Keratinocyte (primary cell): Measurements from ENCODE around the gene DOCK1. TPM values are rescaled to one million over a fixed set of nuclear protein-coding genes. Genes with fewer than 3 reads are reported as not detected.

Experiments
- DNase-seq: peaks from one replicate; pipeline ENCODE4 v3.0.0-alpha.2; 2011; ENCODE audit warnings: low read depth, missing footprints, low spot score
- FAIRE-seq: peaks from 2 replicates; lab custom pipeline; 2011; peaks lifted over from hg19 to GRCh38; lab: Jason Lieb, UNC
- H2AFZ ChIP-seq: 2 replicates; pipeline ENCODE4 v1.6.0; 2012; ENCODE audit warnings: low read length, control low read depth, inconsistent platforms; ENCODE audit not compliant: control insufficient read depth
- H3K27ac ChIP-seq: 2 replicates; pipeline ENCODE4 v1.5.1; 2011; ENCODE audit warnings: low read length; ENCODE audit not compliant: control insufficient read depth, insufficient read depth
- H3K27me3 ChIP-seq: 3 replicates; pipeline ENCODE4 v1.6.0; 2011; ENCODE audit warnings: low read length; ENCODE audit not compliant: control insufficient read depth, insufficient read depth; ENCODE audit errors: extremely low read depth
- H3K36me3 ChIP-seq, 2 experiments: 2 replicates in 1 of 2; 3 replicates in 1 of 2; pipeline ENCODE4 v1.5.1; 2011; ENCODE audit warnings: low read length in 2 of 2, mild to moderate bottlenecking in 1 of 2; ENCODE audit not compliant: control insufficient read depth in 2 of 2, insufficient read depth in 2 of 2; ENCODE audit errors: extremely low read depth in 1 of 2
- H3K4me1 ChIP-seq: 3 replicates; pipeline ENCODE4 v1.5.1; 2011; ENCODE audit warnings: low read length; ENCODE audit not compliant: control insufficient read depth, insufficient read depth; ENCODE audit errors: extremely low read depth
- H3K4me2 ChIP-seq: 3 replicates; pipeline ENCODE4 v1.6.0; 2011; ENCODE audit warnings: low read depth, low read length; ENCODE audit not compliant: control insufficient read depth, insufficient read depth; ENCODE audit errors: extremely low read depth
- H3K4me3 ChIP-seq, 3 experiments: fragments of 200-600 bp in 1 of 3; sonication (generic) in 1 of 3; 2 replicates in 2 of 3; 3 replicates in 1 of 3; pipeline ENCODE4 v1.5.1; 2011 to 2016; ENCODE audit warnings: low read length in 3 of 3, mild to moderate bottlenecking in 3 of 3, control low read depth in 2 of 3, inconsistent platforms in 1 of 3, low read depth in 1 of 3, mixed read lengths in 1 of 3, mixed run types in 1 of 3, moderate library complexity in 1 of 3; ENCODE audit not compliant: control insufficient read depth in 2 of 3, insufficient read depth in 2 of 3; ENCODE audit errors: extremely low read depth in 1 of 3
- H3K79me2 ChIP-seq: 2 replicates; pipeline ENCODE4 v1.6.0; 2012; ENCODE audit warnings: low read length; ENCODE audit not compliant: control insufficient read depth, insufficient read depth
- H3K9ac ChIP-seq: 3 replicates; pipeline ENCODE4 v1.6.0; 2011; ENCODE audit warnings: low read length; ENCODE audit not compliant: control insufficient read depth, insufficient read depth; ENCODE audit errors: extremely low read depth
- H3K9me1 ChIP-seq: 3 replicates; pipeline ENCODE4 v1.6.0; 2011; ENCODE audit warnings: low read length; ENCODE audit not compliant: control insufficient read depth, insufficient read depth; ENCODE audit errors: extremely low read depth
- H3K9me3 ChIP-seq: 2 replicates; pipeline ENCODE4 v1.5.1; 2012; ENCODE audit warnings: low read depth, low read length; ENCODE audit not compliant: control insufficient read depth
- H4K20me1 ChIP-seq: 3 replicates; pipeline ENCODE4 v1.6.0; 2011; ENCODE audit warnings: low read length; ENCODE audit not compliant: control insufficient read depth, insufficient read depth; ENCODE audit errors: extremely low read depth
- EZH2 ChIP-seq: IDR thresholded peaks from one replicate; pipeline ENCODE4 v1.6.1; 2012; ENCODE audit warnings: inconsistent platforms, mild to moderate bottlenecking, low read length, moderate library complexity
- dilution Hi-C: fragments of 300-500 bp; cut with MboI; formaldehyde crosslinking; loops from one replicate; pipeline ENCODE4 v1.7.0; 2020; ENCODE audit warnings: low sequenced_read_pairs; ENCODE audit not compliant: extremely low pct_ligation_motif_present
- polyA plus RNA-seq, 5 experiments: library from polyadenylated mRNA; depleted of rRNA in 3 of 5; stranded (reverse) in 3 of 5; stranded (forward) in 1 of 5; unstranded in 1 of 5; fragments of >200 nt; gene quantifications; 1 replicate in 1 of 5; 2 replicates in 3 of 5; 3 replicates in 1 of 5; pipeline versions ENCODE4 v1.2.1 to v1.2.3, GENCODE V29; 2011 to 2012; ENCODE audit warnings: missing spikeins in 2 of 5, low read depth in 1 of 5, low replicate concordance in 1 of 5
- TF ChIP-seq, protein P1 (sequence below), 3 experiments: IDR thresholded peaks in 1 of 3; conservative IDR thresholded peaks in 1 of 3; optimal IDR thresholded peaks in 1 of 3; 2 replicates in 2 of 3; 3 replicates in 1 of 3; pipeline versions ENCODE3 to v1.5.1; 2011; ENCODE audit warnings: low read length in 3 of 3, mild to moderate bottlenecking in 3 of 3, moderate library complexity in 2 of 3, control low read depth in 1 of 3, inconsistent platforms in 1 of 3; ENCODE audit not compliant: insufficient read depth in 2 of 3; ENCODE audit errors: extremely low read depth in 1 of 3

The DOCK1 gene
- polyA plus RNA-seq, 1 donor (not counting 4 experiments of a cell fraction or from before 2014, with no cell fraction given): 15.7 TPM

DNA sequence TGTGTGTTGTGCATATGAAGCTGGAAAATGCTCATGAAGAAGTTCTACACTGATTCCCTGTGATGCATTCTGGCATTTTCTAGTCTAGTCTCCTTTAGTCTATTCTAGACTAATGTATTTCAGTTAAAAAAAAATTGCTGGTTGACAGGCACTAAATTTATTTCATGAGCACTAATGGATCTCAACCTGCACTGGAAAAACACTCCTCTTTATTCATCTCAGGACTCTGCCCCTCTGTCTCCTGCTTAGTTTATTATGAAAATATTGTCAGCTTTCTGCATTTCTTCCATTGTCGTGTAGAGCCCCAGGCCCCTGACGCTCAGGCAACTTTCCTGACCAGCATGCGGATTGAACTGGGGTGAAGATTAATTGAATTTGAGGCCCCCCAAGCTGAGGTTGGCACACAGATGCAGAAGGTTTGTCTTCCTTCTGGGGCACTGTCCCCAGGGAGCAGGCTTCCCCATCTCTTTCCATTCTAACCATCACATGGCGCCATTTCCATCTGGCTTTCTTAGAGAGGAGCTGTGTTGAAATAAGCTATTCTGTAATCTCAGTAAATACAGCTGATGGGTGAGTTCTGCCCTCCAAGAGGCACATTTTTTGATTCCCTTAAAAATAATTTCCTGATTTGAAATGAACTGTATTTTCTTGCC, 162.4 kb downstream of the DOCK1 start:
- no peaks in the 10 kb centered on the region for H3K79me2 ChIP-seq
- H4K20me1 ChIP-seq: no peaks in the 10 kb centered on the region
- dilution Hi-C loops: no loop called here
- no peak overlapping the region for H3K4me2 ChIP-seq
- no peaks in the 10 kb centered on the region for H3K4me1 ChIP-seq
- H3K9ac ChIP-seq: no peak overlapping the region
- no peaks in the 10 kb centered on the region for H3K9me3 ChIP-seq
- no peak overlapping the region for H3K4me3 ChIP-seq
- no peak overlapping the region for H2AFZ ChIP-seq
- FAIRE-seq (no peak), DNase-seq (no peak)
- H3K9me1 ChIP-seq: no peaks in the 10 kb centered on the region
- H3K27ac ChIP-seq: no peak overlapping the region
- TF ChIP-seq, protein P1, sequence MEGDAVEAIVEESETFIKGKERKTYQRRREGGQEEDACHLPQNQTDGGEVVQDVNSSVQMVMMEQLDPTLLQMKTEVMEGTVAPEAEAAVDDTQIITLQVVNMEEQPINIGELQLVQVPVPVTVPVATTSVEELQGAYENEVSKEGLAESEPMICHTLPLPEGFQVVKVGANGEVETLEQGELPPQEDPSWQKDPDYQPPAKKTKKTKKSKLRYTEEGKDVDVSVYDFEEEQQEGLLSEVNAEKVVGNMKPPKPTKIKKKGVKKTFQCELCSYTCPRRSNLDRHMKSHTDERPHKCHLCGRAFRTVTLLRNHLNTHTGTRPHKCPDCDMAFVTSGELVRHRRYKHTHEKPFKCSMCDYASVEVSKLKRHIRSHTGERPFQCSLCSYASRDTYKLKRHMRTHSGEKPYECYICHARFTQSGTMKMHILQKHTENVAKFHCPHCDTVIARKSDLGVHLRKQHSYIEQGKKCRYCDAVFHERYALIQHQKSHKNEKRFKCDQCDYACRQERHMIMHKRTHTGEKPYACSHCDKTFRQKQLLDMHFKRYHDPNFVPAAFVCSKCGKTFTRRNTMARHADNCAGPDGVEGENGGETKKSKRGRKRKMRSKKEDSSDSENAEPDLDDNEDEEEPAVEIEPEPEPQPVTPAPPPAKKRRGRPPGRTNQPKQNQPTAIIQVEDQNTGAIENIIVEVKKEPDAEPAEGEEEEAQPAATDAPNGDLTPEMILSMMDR (optimal IDR thresholded peaks at IDR 0.05 in 1 of 3, IDR thresholded peaks at IDR 0.05 in 1 of 3, conservative IDR thresholded peaks at IDR 0.05 in 1 of 3; ENCODE audit: extremely low read depth in 1 of 3, insufficient read depth in 2 of 3, low read length in 3 of 3): no peak
- TF ChIP-seq EZH2: no peak
- peaks cover 24 to 33% of the 10 kb centered on the region in 2 experiments for H3K36me3 ChIP-seq
- no peaks in the 10 kb centered on the region for H3K27me3 ChIP-seq

DNA sequence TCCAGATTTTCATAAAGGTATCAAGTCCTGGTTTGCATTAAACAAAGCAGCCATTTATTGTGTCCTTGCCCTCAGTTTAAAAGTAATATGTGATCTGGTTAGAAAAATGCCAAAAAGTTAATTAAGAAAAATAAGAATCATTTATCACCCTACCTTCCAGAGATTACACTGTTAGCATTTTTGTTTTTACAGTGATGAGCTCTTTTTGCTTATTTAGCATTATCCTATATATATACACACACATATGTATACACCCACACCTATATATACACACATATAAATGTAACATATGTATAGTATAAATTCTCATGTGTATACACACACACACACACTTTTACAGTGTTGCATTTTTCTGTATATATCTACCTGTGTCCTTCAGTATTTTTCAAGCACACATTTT, 163.3 kb downstream of the DOCK1 start:
- Histone ChIP-seq H3K79me2 (no peaks in the 10 kb centered on the region), H3K9ac (no peak overlapping the region), H3K4me2 (no peak overlapping the region), H3K27ac (no peak overlapping the region), H4K20me1 (no peaks in the 10 kb centered on the region), H3K9me1 (no peaks in the 10 kb centered on the region), H3K9me3 (no peaks in the 10 kb centered on the region), H3K27me3 (no peaks in the 10 kb centered on the region), H3K36me3 (peaks cover 24 to 35% of the 10 kb centered on the region in 2 experiments), H3K4me3 (no peak overlapping the region), H3K4me1 (no peaks in the 10 kb centered on the region), H2AFZ (no peak overlapping the region)
- no peak for FAIRE-seq
- dilution Hi-C loops: no loop called here
- TF ChIP-seq EZH2: no peak
- TF ChIP-seq, protein P1 (optimal IDR thresholded peaks at IDR 0.05 in 1 of 3, IDR thresholded peaks at IDR 0.05 in 1 of 3, conservative IDR thresholded peaks at IDR 0.05 in 1 of 3; ENCODE audit: extremely low read depth in 1 of 3, insufficient read depth in 2 of 3, low read length in 3 of 3): no peak
- no peak for DNase-seq
